HFF-Myc (cell line): ENCODE results near the gene CFLAR.

ENCODE experiments used
- DNase-seq: peaks from one replicate; pipeline ENCODE4 v3.0.0-alpha.2; 2011; ENCODE audit warnings: low read depth; ENCODE audit errors: extremely low read depth
- H3K4me3 ChIP-seq: replicated peaks from 2 replicates; pipeline ENCODE4 v1.5.1; 2011; ENCODE audit warnings: low read depth, mild to moderate bottlenecking, control low read depth, low read length
- CTCF ChIP-seq: IDR thresholded peaks from 2 replicates; pipeline ENCODE4 v1.5.1; 2012; ENCODE audit warnings: mild to moderate bottlenecking, low read depth, low read length, control low read depth; ENCODE audit errors: missing control alignments

Gene CFLAR

GRCh38 chr2:201215963-201216362 lies 100.0 kb downstream of the CFLAR start:
- H3K4me3 ChIP-seq = no peak overlapping the region
- DNase-seq = no peak
- no peak for TF ChIP-seq CTCF

- DNase-seq = no peak
- H3K4me3 ChIP-seq = no peak overlapping the region
- no peak for TF ChIP-seq CTCF
Measured at GRCh38 chr2:201216918-201217317, 101.0 kb downstream of the CFLAR start.

- TF ChIP-seq CTCF = no peak
- H3K4me3 ChIP-seq = no peak overlapping the region
- no peak for DNase-seq
Measured at GRCh38 chr2:201218780-201219179, 102.8 kb downstream of the CFLAR start.

- DNase-seq = no peak
Measured at GRCh38 chr2:201219328-201220096, 103.5 kb downstream of the CFLAR start.

GRCh38 chr2:201220102-201220570 lies 104.2 kb downstream of the CFLAR start:
- H3K4me3 ChIP-seq = no peak overlapping the region
- TF ChIP-seq CTCF = no peak
- no peak for DNase-seq

More at GRCh38 chr2:201219328-201220096, 103.5 kb downstream of the CFLAR start:
- no peak for TF ChIP-seq CTCF
- no peak overlapping the region for H3K4me3 ChIP-seq

- no peak for DNase-seq
- no peak overlapping the region for H3K4me3 ChIP-seq
- no peak for TF ChIP-seq CTCF
Measured at GRCh38 chr2:201223089-201224073, 107.4 kb downstream of the CFLAR start.
